Measurements from ENCODE around the gene MSANTD1.

The MSANTD1 gene

DNA sequence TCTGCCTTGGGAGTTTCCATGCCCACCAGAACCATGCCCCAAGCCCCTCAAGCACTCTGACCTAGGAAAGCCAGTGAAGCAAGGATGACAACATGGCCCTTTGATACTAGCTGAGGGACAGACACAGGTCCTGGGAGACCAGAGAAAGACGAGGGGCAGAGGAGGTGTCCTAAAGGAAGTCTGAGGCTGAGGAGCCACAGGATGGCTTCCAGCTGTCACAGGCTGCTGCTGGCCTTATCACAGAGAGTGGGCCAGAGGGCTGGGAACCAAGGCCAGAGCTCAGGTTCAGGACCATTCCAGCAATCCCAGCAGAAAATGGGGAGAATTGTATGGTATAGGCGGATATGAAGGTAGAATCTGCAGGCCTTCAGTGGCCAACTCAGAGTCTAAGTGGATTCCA is 31.7 kb upstream of the MSANTD1 start:
- DNase-seq = no peak

DNA sequence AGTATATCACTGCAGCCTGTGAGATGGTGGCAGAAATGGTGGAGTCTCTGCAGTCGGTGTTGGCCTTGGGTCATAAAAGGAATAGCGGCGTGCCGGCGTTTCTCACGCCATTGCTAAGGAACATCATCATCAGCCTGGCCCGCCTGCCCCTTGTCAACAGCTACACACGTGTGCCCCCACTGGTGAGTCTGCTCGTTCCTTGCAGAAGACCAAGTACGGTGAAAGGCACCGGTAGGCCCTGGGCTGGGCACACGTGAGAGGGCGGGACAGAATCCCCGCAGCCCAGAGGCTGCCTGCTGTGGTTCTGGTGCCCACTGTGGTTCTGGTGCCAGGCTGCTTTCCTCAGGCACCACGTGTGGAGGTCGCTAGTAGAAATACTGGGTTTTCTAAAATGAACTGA is 31.2 kb upstream of the MSANTD1 start:
- DNase-seq = no peak

DNA sequence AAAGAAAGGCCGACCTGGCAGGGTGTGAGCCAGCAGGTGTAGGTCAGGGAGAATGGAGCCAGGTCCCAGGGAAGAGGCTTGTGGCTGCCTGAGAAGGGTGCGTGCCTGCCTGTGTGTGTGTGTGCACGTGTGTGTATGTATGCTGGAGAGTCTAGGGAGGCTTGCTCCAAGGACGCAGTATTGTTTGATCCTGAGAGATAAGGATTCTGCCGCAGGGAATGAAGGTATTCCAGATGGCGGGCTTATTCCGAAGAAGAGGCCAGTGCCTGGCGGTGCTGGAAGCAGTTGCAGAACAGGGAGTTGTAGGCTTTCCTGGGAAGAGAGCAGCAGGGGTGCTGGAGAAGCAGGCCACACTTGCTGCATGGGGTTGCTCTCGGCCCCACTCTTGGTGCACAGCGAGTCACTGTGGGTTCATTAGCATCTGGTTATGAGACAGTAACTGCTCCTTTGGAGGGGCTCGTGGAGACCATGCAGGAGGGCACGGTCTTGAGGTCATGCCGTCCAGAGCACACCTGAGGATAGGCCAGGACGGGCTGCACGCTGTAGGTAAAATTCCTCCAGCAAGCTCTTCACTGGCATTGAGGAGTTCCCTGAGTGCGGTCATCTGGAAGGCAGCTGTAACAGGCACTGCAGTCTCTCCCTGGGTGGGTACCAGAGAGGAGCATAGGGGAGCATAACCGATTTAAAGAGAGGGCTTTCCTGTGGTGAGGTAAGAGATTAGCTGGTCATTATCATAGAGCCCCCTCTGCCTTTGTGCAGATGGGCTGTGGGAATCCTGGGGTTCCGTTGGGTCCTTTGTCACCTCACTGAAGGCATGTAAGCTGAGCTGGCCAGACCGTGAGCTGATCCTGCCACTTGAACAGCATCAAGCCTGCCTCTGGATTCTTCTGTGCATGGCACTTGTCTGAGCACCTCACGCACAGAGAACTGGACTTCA is 29.9 kb upstream of the MSANTD1 start:
- DNase-seq = no peak

DNA sequence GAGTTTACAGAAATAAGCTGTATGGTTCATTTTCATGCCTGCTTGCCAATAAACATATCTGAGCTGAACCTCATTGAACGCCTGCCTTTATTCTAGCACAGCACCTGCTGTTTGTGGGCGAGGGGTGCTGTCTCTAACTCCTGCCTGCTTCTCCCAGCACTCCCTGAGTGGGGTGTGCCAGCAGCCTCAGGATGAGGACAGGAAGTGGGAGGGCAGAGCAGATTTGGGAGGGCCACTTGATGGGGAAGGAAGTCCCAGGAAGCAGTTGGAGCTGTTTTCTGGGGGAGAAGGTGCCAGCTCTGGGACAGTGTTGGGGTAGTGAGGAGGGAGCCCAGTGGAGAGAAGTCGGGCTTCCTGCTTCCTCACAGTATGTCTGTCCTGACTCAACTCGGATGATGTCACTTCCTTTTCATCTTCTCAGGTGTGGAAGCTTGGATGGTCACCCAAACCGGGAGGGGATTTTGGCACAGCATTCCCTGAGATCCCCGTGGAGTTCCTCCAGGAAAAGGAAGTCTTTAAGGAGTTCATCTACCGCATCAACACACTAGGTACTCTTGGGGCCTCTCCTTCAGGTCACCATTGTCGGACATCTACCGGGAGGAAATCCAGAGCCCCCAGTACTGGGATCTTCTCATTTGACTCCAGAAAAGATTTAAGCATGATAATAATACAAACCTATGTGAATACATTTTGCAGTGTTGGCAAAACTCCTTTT is 29.0 kb upstream of the MSANTD1 start:
- DNase-seq = no peak

DNA sequence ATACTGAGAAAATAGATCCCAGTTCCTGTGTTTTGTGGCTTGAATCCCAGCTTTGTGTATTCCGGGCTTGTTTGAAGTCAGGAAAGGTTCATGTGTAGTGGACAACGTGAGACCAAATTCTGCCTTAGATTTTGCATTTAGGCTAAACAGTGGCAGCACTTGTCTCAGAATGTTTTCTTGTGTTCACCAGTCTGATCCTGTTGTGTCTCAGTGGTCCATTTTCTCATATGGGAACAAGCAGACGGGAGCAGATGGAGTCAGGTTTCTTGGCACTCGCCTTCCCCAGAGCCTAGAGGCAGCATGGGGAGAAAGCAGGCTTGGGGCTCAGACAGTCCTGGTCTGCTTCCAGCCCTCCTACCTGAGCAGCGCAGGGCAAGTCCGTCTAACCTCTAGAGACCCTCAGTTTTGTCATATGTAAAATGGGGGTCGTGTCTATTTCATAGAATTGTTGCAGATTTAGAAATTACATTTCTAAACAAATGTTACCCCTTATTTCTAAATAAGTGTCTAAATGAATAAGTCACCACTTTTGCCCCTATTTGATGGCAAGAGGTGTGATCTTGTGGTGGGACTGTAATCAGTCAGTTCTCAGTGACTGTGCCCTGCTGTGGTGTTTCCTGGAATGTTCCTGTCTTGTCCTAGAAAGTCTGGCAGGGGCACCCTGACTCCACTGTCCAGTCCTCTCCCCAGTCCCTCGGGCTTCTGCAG is 28.3 kb upstream of the MSANTD1 start:
- DNase-seq = no peak

DNA sequence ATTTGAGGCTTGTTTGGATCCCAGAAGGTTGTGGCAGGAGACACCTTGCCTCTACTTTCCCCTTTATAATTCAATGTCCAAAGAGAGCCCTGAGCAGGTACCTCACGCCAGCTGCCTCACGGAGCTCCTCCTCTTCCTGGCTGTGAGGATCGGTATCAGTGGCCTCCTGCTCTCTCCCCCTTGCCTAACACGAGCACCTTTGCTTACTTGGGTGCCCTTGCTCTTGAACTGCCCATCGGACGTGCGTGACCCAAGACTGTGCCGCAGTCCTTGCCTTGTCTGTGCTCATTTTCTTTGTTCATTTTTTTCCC is 27.8 kb upstream of the MSANTD1 start:
- DNase-seq = no peak

DNA sequence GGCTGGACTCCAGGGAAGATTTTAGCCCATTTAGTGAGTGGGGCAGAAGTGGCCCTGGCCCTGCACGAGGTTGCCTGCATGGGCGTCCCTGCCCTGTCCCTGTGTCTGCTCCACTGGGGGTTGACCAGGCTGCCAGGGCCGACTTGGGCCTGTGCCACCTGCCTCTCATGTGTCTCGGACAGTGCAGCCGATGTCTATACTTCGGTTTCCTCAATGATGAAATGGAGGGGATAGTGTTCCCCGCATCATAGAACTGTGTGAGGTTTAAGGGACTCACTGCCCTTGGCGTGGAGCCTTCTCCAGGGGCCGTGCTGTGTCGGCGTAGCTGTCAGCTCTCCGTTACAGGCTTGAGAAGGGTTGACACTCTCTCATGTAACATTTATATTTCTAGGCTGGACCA is 27.0 kb upstream of the MSANTD1 start:
- no peak for DNase-seq

DNA sequence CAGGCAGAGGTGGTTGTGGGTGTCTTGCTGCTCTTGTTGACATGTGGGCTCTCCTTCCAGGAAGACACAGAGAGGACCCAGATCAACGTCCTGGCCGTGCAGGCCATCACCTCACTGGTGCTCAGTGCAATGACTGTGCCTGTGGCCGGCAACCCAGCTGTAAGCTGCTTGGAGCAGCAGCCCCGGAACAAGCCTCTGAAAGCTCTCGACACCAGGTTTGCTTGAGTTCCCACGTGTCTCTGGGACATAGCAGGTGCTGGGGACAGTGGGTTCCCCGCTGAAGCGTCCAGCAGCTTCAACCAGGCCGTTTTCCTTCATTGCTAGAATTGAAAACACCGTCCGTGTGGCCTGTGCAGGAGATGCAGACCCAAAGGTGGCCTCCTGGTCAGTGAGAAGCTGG is 25.6 kb upstream of the MSANTD1 start:
- no peak for DNase-seq

DNA sequence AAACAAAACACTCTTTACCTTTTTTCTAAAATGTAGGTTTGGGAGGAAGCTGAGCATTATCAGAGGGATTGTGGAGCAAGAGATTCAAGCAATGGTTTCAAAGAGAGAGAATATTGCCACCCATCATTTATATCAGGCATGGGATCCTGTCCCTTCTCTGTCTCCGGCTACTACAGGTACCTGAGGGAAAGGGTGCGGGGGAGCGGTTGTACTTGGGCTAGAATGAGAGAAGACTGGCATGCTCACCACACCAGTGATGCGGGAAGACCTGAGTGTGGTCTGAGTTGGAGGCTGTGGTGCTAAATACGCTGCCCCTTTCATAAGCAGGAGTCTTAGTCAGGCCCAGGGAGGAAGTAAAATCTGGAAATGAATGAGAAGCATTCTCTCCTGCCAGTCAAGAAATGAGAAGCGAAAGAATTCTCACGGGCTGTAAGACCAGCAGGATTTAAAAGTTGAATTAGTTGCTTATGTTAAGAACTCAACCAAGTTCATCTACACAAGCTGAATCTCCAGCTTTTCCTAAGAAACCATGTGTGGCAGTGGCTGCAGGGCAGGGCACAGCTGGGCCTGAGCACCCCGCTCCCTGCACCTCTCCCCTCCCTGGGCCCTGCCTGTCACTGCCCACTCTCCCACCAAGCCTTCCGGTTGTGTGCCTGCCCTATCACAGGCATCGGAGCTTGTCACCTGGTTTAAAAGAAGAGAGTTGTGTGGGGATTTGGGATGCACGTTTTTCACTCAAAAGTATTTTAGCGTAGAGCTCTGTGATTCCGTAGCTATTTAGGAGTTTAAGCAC is 24.8 kb upstream of the MSANTD1 start:
- DNase-seq = no peak

DNA sequence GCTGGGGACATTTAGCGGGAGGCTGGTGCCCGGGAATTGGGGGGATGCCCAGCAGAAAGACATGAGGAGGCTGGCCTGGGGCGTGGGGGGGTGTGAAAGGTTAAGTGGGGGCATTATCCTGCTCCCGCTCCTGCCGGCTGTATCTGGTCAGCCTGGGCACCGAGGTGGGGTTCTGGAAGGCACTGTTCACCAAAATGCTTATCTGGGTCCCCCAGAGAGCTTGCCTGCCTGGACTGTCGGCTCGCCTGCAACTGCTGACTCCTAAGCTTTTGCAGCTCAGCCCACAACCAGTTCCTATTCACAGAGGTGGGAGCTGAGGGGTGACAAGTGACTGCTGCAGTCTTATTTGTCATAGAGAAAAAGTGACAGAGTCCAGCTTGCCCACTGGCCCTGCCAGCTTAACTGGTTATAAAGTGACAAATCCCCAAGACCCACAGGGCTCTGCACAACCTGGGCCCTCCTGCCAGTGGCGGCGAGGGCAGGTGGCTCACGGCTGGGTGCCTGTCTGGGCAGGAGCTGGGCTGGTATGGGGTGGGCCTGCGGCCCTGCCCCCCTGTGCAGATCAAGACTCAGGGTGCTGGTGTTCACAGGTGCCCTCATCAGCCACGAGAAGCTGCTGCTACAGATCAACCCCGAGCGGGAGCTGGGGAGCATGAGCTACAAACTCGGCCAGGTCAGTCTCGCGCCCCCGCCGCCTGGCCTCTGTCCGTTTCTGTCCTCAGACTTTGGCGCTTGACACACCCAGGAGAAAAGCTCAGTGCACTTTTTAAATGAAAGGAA is 23.7 kb upstream of the MSANTD1 start:
- no peak for DNase-seq

DNA sequence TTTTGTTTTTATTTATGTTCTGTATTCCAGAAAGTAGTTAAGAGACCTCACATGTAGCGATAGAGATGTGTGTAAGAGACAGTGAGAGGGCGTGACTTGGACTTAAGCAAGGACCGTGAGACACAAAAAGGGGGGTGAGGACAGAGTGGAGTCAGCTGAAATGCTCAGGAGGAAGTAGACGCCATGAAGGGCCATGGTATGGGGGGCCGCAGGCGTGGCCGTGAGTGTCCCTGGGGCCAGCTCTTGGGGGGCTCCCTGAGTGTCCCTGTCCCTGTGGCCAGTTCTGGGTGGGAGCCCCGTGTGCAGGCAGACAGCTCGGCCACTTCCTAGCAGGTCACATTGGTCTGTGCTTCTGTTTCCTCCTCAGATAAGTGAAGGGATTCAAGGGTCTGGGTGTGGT is 23.0 kb upstream of the MSANTD1 start:
- no peak for DNase-seq

DNA sequence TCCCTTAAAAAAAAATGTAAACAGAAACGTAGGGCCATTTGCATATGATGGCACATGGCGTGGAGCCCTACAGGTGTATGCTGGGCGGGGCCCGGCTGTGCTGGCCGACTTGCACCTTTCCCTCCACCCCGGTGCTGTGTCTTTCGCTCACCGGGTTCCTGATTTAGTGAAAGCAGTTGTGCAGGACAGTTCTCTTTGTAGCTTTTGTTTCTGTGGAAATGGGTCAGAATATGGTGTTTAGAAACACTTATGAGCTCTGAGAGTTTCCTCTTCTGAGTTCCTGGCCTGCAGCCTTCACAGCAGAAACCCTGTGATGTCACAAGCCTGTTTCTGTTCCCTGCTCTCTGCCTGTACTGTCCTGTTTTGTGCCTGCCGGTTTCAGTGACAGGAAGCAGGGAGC is 22.5 kb upstream of the MSANTD1 start:
- no peak for DNase-seq

DNA sequence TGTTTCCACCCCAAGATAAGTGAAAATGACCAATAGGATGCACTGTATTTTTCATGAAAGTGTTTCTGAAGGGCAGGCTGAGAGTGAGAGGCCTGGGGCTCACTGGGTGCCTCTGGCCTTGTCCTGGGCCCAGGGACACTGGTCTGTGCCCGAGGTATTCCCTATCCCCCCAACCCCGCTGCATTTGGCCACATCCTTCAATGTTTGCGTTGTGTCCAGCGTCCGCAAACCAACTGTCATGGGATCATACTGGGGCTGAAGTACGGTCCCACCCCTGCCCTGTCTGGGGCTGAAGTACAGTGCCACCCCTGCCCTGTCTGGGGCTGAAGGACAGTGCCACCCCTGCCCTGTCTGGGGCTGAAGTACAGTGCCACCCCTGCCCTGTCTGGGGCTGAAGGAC is 22.0 kb upstream of the MSANTD1 start:
- no peak for DNase-seq

DNA sequence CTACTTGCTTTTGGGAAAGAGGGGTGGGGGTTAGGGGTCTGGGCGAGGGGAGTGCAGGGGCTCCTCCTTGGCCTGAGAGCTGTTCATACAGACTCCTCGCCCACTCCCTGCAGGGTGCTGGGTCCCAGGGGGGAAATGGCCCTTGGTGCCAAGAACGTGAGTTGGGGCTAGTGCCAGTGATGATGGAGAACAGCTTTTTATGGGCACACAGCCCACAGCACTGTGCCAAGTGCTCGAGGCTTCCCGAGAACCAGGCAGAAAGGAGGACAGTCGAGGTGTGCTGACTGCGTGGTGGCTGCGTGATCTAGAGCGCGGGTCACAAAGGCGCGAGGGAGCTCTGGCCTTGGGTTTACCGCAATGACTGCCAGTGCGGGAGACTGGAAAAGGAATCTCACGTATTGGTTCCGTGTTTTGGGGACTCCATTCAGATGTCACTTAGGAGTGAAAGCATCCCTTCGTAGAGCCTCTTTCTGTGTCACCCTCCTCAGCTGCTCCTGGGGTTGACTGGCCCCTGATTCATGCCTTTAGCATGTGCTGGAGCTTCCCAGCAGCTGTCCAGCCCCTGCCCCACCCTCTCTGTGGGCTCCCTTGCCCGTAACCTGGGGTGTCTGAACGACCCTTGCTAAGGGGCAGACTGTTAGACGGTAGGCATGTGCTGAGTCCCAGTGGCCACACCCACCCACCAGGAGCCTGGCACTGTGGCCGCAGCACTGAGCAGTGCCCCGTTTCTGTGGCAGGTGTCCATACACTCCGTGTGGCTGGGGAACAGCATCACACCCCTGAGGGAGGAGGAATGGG is 20.9 kb upstream of the MSANTD1 start:
- no peak for DNase-seq

DNA sequence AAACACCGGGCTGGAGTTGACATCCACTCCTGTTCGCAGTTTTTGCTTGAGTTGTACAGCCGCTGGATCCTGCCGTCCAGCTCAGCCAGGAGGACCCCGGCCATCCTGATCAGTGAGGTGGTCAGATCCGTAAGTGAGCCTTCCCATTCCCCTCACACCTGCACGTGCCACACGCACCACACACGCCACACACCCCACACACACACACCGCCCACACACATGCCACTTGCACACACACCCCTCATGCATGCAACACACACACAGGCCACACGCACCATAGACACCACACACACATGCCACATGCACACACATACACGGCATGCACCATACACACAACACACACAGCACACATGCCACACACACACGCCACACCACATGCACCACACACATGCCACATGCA is 20.1 kb upstream of the MSANTD1 start:
- no peak for DNase-seq

DNA sequence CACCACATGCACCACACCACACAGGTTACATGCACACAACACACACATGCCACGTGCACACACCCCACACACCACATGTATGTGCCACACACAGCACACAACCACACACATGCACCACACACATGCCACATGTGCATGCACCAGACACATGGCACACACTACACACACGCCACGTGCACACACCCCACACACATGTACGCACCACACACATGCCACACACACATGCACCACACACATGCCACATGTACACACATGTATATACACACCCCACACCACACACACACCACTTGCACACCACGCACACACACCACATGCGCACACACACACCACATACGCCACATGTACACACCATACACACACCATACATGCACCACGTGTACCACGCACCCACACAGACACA is 19.6 kb upstream of the MSANTD1 start:
- no peak for DNase-seq

DNA sequence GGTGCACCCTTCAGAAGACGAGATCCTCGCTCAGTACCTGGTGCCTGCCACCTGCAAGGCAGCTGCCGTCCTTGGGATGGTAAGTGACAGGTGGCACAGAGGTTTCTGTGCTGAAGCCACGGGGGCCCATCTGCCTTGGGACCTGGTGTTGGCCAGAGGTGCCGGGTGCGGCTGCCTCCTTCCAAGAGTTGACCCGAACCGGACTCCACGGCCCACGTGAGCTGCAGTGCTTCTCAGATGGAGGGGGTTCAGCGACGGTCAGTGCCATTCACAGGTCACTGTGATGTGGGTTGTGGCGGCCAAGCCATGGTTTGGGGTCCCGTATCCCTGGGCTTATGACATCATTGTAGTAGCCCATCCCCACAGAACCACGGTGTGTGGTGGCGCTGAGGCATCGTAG is 19.0 kb upstream of the MSANTD1 start:
- no peak for DNase-seq

DNA sequence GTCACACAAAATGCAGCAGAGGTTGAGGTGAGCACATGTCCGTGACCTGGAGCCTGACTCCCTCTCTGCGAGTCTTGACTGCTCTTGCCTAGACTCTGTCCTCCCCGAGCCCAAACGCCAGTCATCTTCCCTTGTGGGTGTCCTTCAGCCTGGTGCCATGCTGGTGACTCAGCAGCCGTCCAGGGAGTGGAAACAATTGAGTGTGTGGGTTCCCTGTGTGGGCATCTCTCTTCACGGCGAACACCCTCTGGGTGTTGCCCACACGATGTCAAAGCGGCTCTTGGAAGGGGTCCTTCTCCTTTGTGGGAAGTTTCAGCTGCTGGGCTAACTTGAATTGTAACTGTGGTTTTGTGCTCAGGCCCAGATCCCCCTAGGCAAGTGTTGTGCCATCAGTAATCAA is 17.5 kb upstream of the MSANTD1 start:
- DNase-seq = no peak

DNA sequence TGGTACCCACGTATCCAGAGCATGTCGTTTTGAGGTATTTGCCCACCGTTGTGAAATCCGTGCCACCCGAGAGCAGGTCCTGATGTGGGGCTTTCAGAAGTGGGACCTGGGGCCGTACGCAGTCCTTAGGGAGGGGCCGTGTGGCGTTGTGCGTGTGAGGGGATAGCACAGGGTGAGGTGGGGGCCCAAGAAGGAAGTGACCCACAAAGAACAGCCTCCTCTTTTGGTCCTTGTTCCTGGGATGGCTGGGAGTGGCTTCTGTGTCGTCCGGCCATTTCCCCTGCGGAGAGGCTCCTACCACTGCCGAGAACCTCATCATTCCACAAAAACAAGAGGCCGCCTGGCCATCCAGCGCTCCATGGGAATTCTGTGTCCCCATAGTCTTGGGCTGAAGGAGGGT is 17.0 kb upstream of the MSANTD1 start:
- DNase-seq = no peak

DNA sequence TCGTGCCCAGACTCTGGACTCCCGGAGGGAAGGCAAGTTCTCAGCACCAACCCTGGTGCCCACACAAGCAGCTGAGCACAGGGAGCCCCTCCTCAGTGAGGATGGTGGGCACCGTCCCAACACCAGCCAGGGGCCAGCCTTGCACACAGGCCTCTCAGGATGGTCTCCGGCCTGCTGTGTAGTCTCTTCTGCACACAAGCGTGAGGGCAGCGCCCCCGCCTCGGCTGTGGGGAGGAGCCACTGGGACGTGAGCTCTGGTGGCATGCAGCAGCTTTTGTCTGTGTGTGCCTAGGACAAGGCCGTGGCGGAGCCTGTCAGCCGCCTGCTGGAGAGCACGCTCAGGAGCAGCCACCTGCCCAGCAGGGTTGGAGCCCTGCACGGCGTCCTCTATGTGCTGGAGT is 16.1 kb upstream of the MSANTD1 start:
- no peak for DNase-seq

DNA sequence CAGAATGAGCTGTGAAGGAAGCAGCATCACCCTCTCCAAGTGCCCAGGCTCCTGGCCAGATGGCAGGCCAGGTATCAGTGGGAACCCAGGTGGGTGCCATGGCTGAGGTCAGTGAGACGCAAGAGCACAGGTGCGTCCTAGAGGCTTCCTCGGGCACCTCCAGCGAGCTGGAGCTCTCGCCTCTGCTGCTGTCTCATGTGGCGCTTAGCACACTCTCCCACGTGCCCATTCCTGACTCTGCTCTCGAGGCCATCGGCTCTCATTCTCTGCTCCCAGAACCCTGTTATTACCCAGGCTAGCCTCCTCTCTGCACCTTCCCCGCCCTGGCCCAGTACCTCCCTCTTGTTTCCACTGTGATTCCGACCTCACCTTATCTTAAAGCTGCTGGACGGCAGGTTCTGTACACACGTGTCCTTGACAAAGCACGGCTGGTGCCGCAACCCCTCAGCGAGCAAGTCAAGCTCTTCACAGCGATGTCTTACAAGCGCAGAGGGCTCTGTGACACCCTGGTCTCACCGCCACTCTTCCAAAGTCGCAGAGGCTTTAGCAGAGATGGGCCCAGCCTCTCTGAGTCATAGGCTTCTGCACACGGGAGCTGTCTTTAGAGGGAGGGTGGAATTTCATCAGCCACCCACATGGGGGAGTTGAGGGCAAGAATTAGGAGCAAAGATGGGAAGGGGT is 15.4 kb upstream of the MSANTD1 start:
- DNase-seq = no peak

Data from NCI-H1105 (cell line).